ENCODE results near the gene KCNA3.
"Not testable (repeated sequence)": the region's sequence is repeated elsewhere in the genome, so short reads cannot be mapped to it uniquely, and the experiment has no call there.

KCNA3 gene

GRCh38 chr1:110680036-110680735 is 5.4 kb upstream of the KCNA3 start:
- DNase-seq (ENCODE audit: low read depth in 1 of 2, low spot score in 1 of 2) = no peak

GRCh38 chr1:110677526-110677925 is 2.8 kb upstream of the KCNA3 start:
- no peak for DNase-seq (ENCODE audit: low read depth in 1 of 2, low spot score in 1 of 2)

- no peak for DNase-seq (ENCODE audit: low read depth in 1 of 2, low spot score in 1 of 2)
Measured at GRCh38 chr1:110676970-110677369, 2.2 kb upstream of the KCNA3 start.

GRCh38 chr1:110675060-110675791 is 486 bp upstream of the KCNA3 start:
- DNase-seq (ENCODE audit: low read depth in 1 of 2, low spot score in 1 of 2) = no peak

- DNase-seq (ENCODE audit: low read depth in 1 of 2, low spot score in 1 of 2) = peak; percentile 6 to 11
Measured at GRCh38 chr1:110673805-110674336, 869 bp downstream of the KCNA3 start.

- DNase-seq (ENCODE audit: low read depth in 1 of 2, low spot score in 1 of 2) = peak in 1 of 2 donors; percentile 3
Measured at GRCh38 chr1:110673197-110673701, 1.5 kb downstream of the KCNA3 start.

GRCh38 chr1:110672753-110673108 is 2.0 kb downstream of the KCNA3 start:
- peak in 1 of 2 donors; percentile 1 for DNase-seq (ENCODE audit: low read depth in 1 of 2, low spot score in 1 of 2)

GRCh38 chr1:110672001-110672752 is 2.6 kb downstream of the KCNA3 start:
- peak; percentile 25 to 58 for DNase-seq (ENCODE audit: low read depth in 1 of 2, low spot score in 1 of 2)

GRCh38 chr1:110671361-110671760 is 3.4 kb downstream of the KCNA3 start:
- DNase-seq (ENCODE audit: low read depth in 1 of 2, low spot score in 1 of 2) = no peak

GRCh38 chr1:110668549-110668948 is 6.2 kb downstream of the KCNA3 start:
- no peak for DNase-seq (ENCODE audit: low read depth in 1 of 2, low spot score in 1 of 2)

GRCh38 chr1:110667776-110668175 is 7.0 kb downstream of the KCNA3 start:
- DNase-seq (ENCODE audit: low read depth in 1 of 2, low spot score in 1 of 2) = no peak

- no peak for DNase-seq (ENCODE audit: low read depth in 1 of 2, low spot score in 1 of 2)
Measured at GRCh38 chr1:110663241-110663640, 11.5 kb downstream of the KCNA3 start.

- DNase-seq (ENCODE audit: low read depth in 1 of 2, low spot score in 1 of 2) = not testable (repeated sequence)
Measured at GRCh38 chr1:110659559-110659958, 15.2 kb downstream of the KCNA3 start.

- DNase-seq (ENCODE audit: low read depth in 1 of 2, low spot score in 1 of 2) = no peak
Measured at GRCh38 chr1:110657351-110657750, 17.4 kb downstream of the KCNA3 start.

- DNase-seq (ENCODE audit: low read depth in 1 of 2, low spot score in 1 of 2) = no peak
Measured at GRCh38 chr1:110650609-110651008, 24.1 kb downstream of the KCNA3 start.

GRCh38 chr1:110648417-110648816 is 26.3 kb downstream of the KCNA3 start:
- no peak for DNase-seq (ENCODE audit: low read depth in 1 of 2, low spot score in 1 of 2)

GRCh38 chr1:110647254-110647891 is 27.4 kb downstream of the KCNA3 start:
- DNase-seq (ENCODE audit: low read depth in 1 of 2, low spot score in 1 of 2) = no peak

GRCh38 chr1:110645821-110646735 is 28.7 kb downstream of the KCNA3 start:
- no peak for DNase-seq (ENCODE audit: low read depth in 1 of 2, low spot score in 1 of 2)

- DNase-seq (ENCODE audit: low read depth in 1 of 2, low spot score in 1 of 2) = no peak
Measured at GRCh38 chr1:110645211-110645610, 29.5 kb downstream of the KCNA3 start.

- no peak for DNase-seq (ENCODE audit: low read depth in 1 of 2, low spot score in 1 of 2)
Measured at GRCh38 chr1:110643879-110644472, 30.8 kb downstream of the KCNA3 start.
